ENCODE data around the gene EIF4G3.

- TF ChIP-seq, protein P1, sequence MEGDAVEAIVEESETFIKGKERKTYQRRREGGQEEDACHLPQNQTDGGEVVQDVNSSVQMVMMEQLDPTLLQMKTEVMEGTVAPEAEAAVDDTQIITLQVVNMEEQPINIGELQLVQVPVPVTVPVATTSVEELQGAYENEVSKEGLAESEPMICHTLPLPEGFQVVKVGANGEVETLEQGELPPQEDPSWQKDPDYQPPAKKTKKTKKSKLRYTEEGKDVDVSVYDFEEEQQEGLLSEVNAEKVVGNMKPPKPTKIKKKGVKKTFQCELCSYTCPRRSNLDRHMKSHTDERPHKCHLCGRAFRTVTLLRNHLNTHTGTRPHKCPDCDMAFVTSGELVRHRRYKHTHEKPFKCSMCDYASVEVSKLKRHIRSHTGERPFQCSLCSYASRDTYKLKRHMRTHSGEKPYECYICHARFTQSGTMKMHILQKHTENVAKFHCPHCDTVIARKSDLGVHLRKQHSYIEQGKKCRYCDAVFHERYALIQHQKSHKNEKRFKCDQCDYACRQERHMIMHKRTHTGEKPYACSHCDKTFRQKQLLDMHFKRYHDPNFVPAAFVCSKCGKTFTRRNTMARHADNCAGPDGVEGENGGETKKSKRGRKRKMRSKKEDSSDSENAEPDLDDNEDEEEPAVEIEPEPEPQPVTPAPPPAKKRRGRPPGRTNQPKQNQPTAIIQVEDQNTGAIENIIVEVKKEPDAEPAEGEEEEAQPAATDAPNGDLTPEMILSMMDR (IDR thresholded peaks at IDR 0.05): no peak
- no peak for TF ChIP-seq POLR2A (IDR thresholded peaks at IDR 0.05)
These were observed 355.2 kb downstream of the EIF4G3 start for GRCh38 chr1:20821466-20821865.

Data from gastroesophageal sphincter (tissue), 3 donors.